Activated CD4-positive, CD25-positive, alpha-beta regulatory T cell treated with anti-CD3 and anti-CD28 coated beads, Interleukin-2, amount 50 U/mL, for 16 hours (primary cell): ENCODE measurements around the gene PFKP.

ENCODE experiments used
- DNase-seq: peaks from one replicate; pipeline ENCODE4 v3.0.0-alpha.2; 2020; ENCODE audit warnings: low read depth, low spot score

The PFKP gene

DNA sequence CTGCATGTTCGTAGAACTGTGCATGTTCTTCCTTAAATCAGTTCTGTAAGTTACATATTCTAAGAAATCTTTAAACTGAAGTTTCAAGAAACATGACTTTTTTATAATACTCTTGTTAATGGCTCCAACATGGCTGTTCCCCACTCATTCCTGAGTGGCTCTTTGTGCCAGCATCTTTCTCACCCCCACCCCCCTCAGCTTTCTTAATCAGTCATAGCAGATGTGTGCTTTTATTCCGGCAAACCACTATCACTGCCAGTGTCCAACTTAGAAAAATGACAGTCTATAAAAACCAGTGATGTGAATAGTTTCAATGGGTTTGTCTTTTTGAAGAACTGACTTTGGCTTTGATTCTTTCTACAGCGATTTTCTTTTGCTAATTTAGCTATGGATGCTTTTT is 67.7 kb downstream of the PFKP start:
- DNase-seq, result no peak

DNA sequence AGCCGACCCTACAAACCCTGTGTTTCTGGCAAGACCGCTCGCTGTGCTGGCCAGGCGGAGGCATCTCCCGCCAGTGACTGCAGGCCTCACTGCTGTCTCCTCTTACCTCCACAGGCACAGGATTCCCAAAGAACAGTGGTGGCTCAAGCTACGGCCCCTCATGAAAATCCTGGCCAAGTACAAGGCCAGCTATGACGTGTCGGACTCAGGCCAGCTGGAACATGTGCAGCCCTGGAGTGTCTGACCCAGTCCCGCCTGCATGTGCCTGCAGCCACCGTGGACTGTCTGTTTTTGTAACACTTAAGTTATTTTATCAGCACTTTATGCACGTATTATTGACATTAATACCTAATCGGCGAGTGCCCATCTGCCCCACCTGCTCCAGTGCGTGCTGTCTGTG is 69.0 kb downstream of the PFKP start:
- no peak for DNase-seq

DNA sequence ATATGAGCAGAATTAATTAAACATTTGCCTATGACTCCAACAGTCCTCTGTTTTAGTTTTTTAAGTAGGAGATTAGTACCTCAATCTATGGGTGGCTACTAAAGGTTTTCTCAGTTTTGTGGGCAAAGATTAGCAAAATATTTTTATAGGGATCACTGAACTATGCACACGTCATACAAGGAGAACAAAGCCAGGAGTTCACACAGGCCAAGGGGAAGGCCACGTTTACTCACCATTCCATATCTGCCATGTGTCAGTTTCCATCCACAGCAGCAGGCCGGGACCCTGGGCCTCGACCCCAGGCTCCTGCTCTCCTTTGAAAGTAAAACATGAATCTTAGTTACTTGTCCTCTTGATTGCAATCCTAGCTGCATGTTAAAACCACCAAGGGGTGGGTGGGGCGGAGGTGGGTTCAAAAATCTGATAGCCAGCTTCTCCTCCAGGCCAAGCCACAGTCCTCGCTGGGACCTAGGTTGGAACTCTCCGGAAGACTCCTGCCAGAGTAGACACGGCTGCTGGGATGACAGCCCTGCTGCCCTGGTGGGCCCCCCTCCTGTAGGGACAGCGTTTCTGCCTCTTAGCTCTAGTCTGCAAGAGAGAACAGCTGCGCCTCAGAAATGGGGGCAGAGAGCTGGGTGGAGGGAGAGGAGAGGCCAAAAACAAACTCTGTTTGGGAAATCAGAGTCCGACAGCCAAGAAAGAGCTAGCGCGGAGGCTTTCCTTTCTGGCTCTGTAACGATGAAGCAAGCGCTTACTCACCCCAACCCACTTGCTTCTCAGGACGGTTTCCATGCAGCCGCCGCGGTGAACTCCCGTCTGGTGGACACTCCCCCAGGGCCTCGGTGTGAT is 69.6 kb downstream of the PFKP start:
- no peak for DNase-seq

DNA sequence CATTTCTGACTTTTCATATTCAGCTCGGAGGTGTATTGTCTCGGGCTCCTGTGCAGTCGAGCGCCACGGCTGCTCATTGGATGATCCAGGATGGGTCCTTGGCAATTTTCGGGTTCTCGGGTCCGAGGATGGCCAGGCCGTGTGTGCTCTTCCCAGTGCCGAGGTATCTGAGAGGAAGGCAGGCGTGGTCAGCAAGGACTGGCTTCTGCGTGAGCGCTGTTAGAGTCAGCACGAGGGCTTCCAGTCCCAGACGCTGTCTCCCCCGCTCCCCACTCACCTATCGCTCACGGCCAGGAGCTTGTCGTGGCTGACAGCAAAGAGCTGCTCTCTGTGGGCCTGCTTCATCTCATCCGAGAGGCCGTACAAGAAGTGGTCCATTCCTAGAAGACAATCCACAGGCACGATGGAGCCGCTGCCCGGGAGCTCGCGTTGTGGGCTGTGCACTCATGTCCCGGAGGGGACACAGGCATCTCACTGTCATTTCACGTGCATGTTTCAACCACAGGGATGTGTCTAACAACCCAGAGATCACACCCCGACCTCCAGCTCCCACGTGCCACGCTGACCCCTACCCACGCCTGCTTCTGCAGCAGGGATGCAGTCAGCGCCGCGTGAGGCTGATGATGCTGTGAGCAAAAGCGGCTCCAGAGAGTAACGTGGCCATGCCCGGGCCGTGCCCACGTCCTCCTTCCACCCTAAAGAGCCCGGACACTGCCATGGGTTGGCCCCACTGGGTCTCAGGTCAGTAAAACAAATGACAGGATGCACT is 70.8 kb downstream of the PFKP start:
- DNase-seq, result no peak

- no peak for DNase-seq
Observed at GRCh38 chr10:3139216-3139910, 72.0 kb downstream of the PFKP start.

DNA sequence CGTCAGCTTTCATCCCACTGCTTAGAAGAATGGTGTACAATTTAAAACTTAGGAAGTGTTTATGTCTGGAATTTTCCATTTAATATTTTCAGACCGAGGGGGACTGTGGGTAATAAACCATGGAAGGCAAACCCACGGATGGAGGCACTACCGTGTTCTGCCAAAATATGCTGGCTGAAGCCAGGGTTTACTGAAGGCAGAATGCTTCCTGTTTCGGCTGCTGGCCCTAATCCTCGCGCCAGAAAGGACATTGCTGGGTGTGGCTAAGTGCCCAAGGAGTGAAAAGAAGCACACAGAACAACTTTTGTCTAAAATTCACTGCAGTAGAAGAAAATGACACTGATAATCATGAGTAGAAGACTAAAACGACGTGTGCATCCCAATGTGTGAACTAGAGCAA is 72.9 kb downstream of the PFKP start:
- no peak for DNase-seq

DNA sequence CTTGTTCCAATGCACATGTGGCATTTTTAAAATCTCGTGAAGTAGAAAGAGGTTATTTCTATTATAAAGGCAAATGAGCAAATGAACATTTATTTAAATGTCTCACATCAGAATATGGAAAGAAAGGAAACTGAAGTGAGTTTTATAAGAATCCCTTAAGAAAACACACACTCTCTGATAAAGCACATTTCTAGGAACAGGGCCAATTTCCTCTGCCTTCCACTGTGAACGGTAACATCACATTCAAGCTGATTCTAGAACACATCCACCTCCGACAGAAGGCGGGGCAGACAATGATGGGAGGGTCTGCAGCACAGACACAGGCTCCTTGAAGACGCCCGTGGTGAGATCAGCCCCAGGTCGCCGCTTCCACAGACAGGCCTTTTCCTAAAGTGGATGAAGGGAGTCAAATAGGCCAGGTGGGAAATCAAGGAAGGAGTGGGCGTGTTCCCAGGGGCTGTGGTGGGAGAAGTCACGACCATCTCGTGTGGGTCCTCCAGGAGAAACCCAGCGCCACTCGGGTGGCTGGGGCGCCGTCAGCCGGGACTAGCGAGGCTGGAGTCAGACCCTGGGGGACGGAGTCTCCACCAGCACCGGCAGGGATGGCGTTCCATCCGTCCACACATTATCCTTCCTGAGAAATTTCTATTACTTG is 74.1 kb downstream of the PFKP start:
- DNase-seq, result no peak

GRCh38 chr10:3142146-3142875 is 75.0 kb downstream of the PFKP start:
- DNase-seq, result no peak

DNA sequence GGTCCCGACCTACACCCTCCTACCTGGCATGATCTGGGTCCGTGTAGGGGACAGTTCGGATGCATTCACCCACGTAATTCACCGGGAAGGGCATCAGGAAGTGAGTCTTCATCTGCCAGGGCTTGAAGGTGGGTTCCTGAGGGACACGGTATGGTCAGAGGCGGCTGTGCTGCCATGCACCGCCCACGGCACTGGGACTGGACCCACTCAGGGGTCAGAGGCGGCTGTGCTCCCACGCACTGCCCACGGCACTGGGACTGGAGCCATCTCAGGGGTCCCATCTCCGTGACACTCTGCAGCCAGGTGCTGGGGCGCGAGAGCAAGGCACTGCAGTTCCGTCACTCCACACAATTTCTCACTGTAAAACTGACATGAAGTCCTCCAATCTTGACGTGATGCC is 76.0 kb downstream of the PFKP start:
- DNase-seq, result no peak

DNA sequence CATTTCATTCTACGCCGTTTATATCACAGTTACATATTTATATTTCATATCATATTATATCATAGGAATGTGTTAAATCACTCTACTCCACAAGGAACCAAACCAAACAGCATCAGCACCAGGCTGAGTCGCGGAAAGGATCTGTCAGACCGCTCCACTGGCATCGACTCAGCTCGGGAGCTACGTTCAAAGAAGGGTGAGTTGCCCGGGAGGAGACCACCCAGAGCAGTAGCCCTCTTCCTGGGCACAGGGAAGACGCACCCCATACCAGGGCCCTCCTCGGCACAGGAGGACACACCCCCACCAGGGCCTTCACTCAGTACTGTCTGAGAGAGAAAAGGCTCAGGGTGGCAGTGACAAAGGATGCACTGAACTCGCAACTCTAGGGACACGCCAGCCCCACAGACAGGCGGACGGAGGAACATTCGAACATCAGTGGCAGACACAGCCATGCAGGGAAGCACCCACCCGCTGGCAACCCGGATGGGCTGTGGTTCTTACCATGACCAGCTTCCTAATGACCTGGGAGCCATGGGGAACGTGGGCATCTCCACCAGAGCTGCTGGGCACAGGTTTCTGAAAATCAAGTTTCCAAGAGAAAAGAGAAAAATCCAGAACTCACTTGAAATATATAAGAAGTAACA is 76.6 kb downstream of the PFKP start:
- DNase-seq, result no peak

DNA sequence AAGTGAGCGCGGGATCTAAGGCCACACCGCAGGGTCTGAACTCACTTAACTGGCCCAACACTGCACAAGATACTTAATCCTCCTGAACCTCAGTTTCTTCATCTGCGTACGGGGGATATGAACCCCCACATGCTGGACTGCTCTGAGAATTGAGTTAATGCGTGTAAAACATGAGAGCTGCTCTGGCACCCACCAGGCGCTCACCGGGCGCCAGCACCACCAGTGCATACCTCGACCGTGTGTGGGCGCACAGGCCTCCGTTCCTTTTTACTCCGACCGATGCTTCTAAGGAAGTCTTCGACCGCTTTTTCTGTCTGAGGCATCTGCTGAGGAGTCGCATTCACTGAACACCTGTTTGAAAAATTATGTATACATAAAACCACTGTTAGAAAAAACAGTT is 78.0 kb downstream of the PFKP start:
- no peak for DNase-seq

- no peak for DNase-seq
Observed at GRCh38 chr10:3146289-3146688, 78.9 kb downstream of the PFKP start.

- DNase-seq, result no peak
Observed at GRCh38 chr10:3147117-3147820, 79.9 kb downstream of the PFKP start.

DNA sequence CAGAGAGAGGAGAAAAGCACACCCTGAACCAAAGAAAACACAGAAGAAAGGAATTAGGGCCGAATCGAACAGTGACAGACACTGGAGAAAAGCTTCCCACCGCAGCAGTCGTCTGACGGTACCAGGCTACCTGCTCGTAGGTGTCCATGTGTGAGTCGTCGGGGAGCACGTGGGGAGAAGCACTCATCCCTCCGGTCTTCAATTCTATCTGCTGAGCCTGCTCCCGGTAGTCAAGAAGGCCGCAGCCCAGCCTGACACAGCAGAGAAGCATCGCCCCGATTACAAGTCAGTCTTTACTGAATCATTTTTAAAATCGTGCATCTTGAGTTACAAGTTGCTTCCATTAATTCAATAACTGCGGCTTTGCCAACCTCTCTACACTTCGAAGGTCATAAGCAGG is 80.7 kb downstream of the PFKP start:
- DNase-seq, result no peak

GRCh38 chr10:3148994-3149393 is 81.6 kb downstream of the PFKP start:
- no peak for DNase-seq

DNA sequence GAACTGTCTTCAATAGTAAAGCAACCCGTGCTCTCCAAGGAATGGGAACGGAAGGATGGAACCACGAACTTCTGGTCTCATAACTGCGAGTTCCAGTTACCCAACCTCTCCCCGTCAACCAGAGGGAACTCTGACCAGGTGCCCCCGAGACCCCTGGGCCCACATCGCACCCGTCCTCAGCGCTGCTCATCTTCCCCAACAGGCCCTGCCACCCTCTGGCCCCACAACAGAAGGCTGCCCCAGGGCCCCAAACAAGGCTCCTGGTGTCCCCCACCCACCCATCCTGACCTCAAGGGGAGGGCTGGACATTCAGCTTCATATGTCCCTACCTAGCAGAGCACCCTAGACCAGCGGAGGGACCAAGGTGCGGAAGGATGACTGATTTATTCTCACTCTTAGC is 82.6 kb downstream of the PFKP start:
- no peak for DNase-seq

DNA sequence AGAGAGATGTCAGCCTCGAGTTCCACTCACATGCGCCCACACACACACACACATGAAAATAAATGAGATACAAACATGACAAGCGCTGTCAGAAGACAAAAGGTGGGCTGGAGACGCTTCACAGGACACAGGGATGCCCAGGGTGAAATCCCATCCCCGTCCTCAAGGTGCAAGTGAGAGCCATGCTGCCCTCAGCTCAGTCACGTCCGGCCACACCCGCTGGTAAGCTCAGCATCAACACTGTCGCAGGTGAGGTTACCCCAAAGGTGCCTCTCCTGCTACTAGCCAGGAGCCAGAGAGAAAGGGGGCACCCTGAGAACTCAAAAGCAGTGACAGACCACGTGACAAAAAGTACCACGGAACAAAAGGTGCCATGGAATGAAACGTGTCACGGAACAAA is 83.0 kb downstream of the PFKP start:
- no peak for DNase-seq

- no peak for DNase-seq
Observed at GRCh38 chr10:3150961-3151360, 83.6 kb downstream of the PFKP start.

GRCh38 chr10:3151889-3152565 is 84.7 kb downstream of the PFKP start:
- no peak for DNase-seq

DNA sequence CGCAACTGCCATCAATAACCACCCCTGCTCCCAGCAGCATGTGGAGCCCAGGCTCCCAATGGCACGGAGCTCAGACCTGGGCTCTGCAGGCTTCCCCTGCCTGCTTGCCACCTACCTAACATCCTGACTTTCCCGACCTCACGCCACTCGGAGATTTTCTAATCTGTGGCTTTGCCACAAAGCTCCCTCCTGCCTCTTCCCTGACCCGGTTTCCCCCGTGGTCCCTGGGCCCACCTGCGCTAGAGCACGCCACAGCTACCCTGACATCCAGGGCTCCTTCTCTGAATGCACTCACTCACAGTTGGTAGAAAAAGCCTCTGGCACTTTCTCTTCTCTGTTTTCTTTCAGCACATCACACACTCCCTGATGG is 85.2 kb downstream of the PFKP start:
- DNase-seq, result no peak
